ENCODE results near the gene TMEM242. TPM values are rescaled to one million over a fixed set of nuclear protein-coding genes. Genes with fewer than 3 reads are reported as not detected.

TMEM242 gene
- total and polyA plus RNA-seq, 2 of the 13 experiments (the other 11 are each of a cell fraction or from before 2014, with no cell fraction given) = 5.6 to 11.1 TPM

DNA sequence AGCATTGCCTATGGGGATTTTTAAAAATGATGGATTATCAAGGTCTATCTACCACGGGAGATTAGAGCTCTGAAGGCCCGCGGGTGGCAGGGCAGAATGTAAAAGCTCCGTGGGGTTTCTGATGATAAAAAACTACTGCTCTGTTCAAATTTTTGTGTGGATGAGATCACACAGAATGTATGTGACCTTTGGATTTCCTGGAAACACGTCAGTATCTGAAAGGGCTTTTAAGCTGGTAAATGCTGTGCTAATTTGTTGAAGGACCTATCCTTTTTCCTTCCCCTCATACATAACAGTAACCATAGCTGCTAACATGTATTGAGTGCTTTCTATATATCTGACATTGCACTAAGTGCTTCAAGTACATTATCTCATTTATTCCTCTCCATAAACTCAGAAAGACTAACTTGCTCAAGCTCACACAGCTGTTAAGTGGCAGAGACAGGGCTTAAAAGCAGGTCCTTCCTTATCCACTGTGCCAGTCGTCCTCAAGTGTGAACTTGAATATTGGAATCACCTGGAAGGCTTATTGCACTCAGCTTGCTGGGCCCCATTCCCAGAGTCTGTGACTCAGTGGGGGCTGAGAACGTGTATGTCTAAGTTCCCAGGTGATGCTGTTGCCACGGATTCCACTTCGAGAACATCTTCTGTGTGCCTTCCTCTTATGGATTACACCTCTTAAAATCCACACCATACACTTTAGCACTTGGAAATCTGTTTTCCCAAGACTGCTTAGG, 1.9 kb upstream of the TMEM242 start (continued):
- TF ChIP-seq ZBTB3 (CRISPR knock-in tag; IDR thresholded peaks at IDR 0.05; ENCODE audit: borderline replicate concordance, low read depth) = no peak
- peak; percentile 61; the same call in 1 of the 2 replicates for TF ChIP-seq HNF4G (IDR thresholded peaks at IDR 0.05; ENCODE audit: borderline replicate concordance, low read depth, low read length)
- no peak for TF ChIP-seq HNF4G (CRISPR knock-in tag; IDR thresholded peaks at IDR 0.05; ENCODE audit: borderline replicate concordance, low read depth)
- TF ChIP-seq NR1H2 (CRISPR knock-in tag; IDR thresholded peaks at IDR 0.05; ENCODE audit: borderline replicate concordance, low read depth) = no peak
- peak; percentile 84; the same call in 1 of the 2 replicates for TF ChIP-seq JUN (CRISPR knock-in tag; IDR thresholded peaks at IDR 0.05)
- no peak for TF ChIP-seq ZNF816 (CRISPR knock-in tag; IDR thresholded peaks at IDR 0.05; ENCODE audit: borderline replicate concordance)
- no peak for TF ChIP-seq SP5 (CRISPR knock-in tag; IDR thresholded peaks at IDR 0.05; ENCODE audit: borderline replicate concordance, low read depth)
- no peak for TF ChIP-seq RBFOX2 (IDR thresholded peaks at IDR 0.05; ENCODE audit: low read depth, low read length)
- TF ChIP-seq CCDC6 (CRISPR knock-in tag; IDR thresholded peaks at IDR 0.05) = no peak
- no peak for TF ChIP-seq TRAFD1 (CRISPR knock-in tag; IDR thresholded peaks at IDR 0.05; ENCODE audit: borderline replicate concordance)
- TF ChIP-seq ATF7 (IDR thresholded peaks at IDR 0.05) = peak; percentile 53
- TF ChIP-seq ATF7 (CRISPR knock-in tag; IDR thresholded peaks at IDR 0.05) = peak; percentile 34; the same call in 1 of the 2 replicates
- no peak for TF ChIP-seq PHF20 (CRISPR knock-in tag; IDR thresholded peaks at IDR 0.05)
- TF ChIP-seq MEF2D (CRISPR knock-in tag; IDR thresholded peaks at IDR 0.05) = peak; percentile 45; the same call in 1 of the 2 replicates
- no peak for TF ChIP-seq REST (IDR thresholded peaks at IDR 0.05; ENCODE audit: borderline replicate concordance in 1 of 2, low read depth in 1 of 2, low read length in 2 of 2)
- peak; percentile 36; the same call in 1 of the 2 replicates for TF ChIP-seq NCOA2 (CRISPR knock-in tag; IDR thresholded peaks at IDR 0.05)
- TF ChIP-seq RXRB (CRISPR knock-in tag; IDR thresholded peaks at IDR 0.05; ENCODE audit: borderline replicate concordance) = peak; percentile 42; the same call in 1 of the 2 replicates
- TF ChIP-seq ZNF230 (CRISPR knock-in tag; IDR thresholded peaks at IDR 0.05) = no peak
- peak; percentile 45; the same call in 1 of the 2 replicates for TF ChIP-seq NCOR1 (IDR thresholded peaks at IDR 0.05; ENCODE audit: borderline replicate concordance, low read length)
- TF ChIP-seq, protein P1, sequence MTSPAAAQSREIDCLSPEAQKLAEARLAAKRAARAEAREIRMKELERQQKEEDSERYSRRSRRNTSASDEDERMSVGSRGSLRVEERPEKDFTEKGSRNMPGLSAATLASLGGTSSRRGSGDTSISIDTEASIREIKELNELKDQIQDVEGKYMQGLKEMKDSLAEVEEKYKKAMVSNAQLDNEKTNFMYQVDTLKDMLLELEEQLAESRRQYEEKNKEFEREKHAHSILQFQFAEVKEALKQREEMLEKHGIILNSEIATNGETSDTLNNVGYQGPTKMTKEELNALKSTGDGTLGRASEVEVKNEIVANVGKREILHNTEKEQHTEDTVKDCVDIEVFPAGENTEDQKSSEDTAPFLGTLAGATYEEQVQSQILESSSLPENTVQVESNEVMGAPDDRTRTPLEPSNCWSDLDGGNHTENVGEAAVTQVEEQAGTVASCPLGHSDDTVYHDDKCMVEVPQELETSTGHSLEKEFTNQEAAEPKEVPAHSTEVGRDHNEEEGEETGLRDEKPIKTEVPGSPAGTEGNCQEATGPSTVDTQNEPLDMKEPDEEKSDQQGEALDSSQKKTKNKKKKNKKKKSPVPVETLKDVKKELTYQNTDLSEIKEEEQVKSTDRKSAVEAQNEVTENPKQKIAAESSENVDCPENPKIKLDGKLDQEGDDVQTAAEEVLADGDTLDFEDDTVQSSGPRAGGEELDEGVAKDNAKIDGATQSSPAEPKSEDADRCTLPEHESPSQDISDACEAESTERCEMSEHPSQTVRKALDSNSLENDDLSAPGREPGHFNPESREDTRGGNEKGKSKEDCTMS (CRISPR knock-in tag; conservative IDR thresholded peaks at IDR 0.05) = no peak
- peak; percentile 78; the same call in 1 of the 2 replicates for TF ChIP-seq RARA (CRISPR knock-in tag; IDR thresholded peaks at IDR 0.05)
- no peak for TF ChIP-seq BRCA1 (CRISPR knock-in tag; IDR thresholded peaks at IDR 0.05)
